ENCODE data around the gene LMAN1L.
A peak's percentile ranks its signal among the peaks of the same experiment; 100 is the strongest.

Gene LMAN1L

DNA sequence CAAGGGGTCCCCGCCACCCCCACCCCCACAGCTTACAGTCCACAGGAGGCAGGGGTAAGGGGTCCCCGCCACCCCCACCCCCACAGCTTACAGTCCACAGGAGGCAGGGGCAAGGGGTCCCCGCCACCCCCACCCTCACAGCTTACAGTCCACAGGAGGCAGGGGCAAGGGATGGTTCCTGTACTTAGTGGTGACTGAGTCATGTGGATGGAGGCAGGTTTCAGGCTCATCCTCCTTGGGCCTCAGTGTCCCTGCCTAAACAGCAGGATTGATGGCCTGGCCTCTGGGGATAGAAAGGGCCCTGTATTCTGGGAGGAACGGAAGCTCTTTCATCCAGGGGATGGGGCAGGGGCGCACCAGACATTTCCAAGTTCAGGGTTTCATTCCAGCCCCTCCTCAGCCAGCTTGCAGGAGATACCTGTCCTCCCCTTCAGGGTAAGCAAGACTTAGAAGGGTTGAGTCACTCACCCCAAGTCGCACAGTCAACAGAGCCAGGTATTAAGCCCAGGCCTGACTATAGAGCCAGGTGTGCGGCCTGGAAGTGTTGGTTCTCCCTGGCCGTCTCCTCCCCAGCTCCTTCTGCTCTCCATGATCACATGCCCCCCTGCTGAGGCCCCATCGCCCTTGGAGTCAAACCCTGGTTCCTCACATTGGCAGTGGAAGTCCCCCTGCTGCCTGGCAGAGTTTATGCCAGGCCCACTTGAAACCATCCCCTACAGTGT lies 18.2 kb upstream of the LMAN1L start:
- DNase-seq = no peak

DNA sequence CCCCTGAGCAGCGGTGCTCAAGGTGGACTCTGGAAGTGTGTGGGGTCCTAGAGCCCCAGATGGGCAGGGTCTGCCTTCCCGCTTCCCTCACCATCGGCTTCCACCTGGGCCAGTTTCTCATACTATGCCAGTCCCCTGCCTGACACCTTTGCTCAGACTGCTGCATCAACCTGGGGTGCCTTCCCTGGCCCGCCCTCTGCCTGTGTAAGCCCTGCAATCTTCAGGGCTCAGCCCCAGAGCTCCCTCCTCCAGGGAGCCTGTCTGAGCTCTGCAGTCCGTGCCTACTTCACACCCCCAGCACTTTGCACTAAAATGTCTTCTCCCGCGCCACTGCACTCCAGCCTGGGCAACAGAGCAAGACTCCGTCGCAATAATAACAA lies 17.7 kb upstream of the LMAN1L start:
- no peak for DNase-seq

DNA sequence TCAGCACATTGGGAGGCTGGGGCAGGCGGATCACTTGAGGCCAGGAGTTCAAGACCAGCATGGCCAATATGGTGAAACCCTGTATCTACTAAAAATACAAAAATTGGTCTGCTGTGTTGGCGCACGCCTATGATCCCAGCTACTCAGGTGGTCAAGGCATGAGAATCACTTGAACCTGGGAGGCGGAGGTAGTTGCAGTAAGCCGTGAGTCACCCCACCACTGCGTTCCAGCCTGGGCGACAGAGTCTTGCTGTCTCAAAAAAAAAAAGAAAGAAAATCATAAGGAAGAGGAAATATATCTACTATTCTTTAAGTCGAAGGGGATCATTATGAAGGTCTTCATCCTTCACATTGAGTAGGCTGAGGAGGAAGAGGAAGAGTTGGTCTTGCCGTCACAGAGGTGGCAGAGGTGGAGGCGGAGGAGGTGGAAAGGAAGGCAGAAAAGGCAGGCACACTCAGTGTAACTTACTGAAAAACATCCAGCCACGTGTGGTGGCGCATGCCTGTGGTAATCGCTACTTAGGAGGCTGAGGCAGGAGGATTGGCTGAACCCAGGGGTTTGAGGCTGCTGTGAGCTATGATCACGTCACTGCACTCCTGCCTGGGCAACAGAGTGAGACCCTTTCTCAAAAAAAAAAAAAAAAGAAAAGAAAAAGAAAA lies 16.5 kb upstream of the LMAN1L start:
- no peak for DNase-seq

DNA sequence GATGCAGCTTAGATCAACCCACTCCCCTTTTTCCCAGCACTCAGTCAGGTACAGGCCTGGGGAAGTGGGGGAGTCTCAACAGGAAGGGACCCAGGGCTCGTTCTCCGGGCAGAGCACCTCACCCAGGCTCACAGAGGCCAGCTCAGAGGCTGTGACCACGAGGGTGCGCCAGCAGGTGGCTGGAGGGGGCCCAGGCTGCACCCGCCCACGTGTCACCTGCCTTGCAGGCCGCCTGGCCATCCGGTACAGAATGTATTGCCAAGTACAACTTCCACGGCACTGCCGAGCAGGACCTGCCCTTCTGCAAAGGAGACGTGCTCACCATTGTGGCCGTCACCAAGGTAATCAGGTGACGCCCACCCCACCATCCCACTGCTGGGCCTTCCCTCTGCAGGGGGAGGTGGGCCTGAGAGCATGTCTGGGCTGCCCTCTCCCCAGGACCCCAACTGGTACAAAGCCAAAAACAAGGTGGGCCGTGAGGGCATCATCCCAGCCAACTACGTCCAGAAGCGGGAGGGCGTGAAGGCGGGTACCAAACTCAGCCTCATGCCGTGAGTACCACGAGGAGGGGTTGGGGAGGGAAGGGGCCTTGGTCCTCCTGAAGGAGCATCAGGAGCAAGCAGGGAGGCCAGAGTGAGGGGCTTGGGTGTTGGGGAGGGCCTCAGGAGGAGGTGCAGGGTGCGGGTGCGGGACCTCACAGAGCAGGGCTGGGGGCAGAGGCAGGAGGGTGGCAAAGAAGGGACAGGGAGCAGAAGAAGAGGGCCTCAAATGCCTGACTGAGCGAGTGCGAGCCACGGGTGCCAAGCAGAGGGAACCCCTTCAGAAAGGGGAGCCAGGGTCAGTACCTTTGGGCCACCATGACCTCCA lies 14.0 kb upstream of the LMAN1L start:
- no peak for DNase-seq

DNA sequence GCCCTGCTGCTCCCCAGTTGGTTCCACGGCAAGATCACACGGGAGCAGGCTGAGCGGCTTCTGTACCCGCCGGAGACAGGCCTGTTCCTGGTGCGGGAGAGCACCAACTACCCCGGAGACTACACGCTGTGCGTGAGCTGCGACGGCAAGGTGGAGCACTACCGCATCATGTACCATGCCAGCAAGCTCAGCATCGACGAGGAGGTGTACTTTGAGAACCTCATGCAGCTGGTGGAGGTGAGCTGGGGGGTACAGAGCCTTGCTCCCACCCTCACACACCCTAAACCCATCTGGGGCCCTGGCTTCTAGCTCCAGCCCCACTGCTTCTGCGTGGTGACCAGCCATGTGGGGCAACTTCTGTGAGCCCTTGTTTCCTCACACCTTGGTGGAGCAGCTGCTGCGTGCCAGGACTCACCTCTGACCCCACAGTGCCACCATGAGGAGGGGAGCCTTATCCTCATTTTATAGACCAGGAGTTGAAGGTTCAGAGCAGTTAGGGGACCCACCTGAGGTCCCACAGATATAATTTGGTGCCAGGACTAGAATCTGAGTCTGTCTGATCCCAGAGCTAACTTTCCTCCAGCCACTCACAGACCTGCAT lies 13.3 kb upstream of the LMAN1L start:
- no peak for DNase-seq

DNA sequence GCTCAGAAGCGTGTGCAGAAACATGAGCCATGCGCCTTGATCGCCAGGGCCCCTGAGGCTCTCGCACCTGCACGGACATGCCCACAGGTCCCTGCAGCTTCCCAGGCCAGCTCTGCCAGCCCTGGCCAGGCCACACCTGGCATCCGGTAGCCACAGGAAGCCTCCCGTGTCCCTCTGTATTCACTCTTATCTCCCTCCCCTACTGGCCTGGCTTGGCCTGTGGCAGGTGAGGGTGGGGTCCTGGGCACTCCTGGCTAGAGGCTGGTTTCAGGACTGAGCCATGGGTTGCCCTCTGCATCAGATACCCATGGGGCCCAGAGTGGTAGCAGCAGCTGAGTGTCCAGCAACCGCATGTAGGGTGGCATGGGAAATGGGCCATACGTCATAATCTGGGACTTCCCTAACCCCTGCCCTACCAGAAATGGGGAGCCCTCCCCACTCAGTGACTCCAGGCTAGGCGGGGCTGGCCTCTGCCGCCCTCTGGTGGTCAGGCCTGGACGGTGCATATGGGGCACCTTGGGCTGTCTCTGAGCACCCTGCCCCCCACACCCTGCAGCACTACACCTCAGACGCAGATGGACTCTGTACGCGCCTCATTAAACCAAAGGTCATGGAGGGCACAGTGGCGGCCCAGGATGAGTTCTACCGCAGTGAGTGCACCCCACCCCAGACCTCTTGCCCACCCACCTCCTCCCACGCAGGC lies 12.6 kb upstream of the LMAN1L start:
- peak; percentile 69 for DNase-seq

DNA sequence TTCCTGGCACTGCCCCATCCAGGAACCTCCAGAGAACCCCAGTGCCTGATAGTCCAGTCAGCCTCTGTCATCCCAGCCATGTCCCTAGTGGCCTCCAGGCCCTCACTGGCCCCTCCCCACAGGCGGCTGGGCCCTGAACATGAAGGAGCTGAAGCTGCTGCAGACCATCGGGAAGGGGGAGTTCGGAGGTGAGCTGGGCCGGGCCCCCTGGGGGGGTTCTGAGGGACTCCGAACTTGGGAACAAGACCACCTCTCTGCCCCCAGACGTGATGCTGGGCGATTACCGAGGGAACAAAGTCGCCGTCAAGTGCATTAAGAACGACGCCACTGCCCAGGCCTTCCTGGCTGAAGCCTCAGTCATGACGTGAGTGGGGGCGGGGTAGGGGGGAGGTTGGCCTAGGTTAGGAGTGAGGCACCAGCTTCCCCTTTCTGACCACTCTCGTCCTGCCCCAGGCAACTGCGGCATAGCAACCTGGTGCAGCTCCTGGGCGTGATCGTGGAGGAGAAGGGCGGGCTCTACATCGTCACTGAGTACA lies 12.0 kb upstream of the LMAN1L start:
- DNase-seq = no peak

DNA sequence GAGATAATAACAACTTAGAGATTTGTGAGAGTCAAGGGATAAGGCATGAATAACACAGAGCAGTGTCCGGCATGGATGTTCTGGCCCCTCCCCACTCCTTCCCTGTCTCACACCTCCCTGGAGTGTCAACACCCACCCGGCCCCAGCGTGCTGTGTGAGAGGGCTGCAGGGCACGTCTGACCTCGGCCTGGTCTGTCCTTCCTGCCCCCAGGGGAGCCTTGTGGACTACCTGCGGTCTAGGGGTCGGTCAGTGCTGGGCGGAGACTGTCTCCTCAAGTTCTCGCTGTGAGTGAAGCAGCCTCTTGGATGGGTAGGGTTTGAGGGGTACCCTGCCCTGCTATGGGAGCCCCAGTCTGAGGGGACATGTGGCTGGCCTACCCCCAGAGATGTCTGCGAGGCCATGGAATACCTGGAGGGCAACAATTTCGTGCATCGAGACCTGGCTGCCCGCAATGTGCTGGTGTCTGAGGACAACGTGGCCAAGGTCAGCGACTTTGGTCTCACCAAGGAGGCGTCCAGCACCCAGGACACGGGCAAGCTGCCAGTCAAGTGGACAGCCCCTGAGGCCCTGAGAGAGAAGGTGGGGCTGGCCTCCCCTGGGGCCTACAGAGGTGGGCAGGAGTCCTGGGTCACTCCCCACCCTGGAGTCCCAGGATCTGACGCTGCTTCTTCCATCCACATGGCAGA lies 11.2 kb upstream of the LMAN1L start:
- DNase-seq = no peak

DNA sequence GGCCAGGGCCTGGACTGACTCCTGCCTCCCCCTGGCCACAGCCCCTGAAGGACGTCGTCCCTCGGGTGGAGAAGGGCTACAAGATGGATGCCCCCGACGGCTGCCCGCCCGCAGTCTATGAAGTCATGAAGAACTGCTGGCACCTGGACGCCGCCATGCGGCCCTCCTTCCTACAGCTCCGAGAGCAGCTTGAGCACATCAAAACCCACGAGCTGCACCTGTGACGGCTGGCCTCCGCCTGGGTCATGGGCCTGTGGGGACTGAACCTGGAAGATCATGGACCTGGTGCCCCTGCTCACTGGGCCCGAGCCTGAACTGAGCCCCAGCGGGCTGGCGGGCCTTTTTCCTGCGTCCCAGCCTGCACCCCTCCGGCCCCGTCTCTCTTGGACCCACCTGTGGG lies 10.3 kb upstream of the LMAN1L start:
- no peak for DNase-seq

DNA sequence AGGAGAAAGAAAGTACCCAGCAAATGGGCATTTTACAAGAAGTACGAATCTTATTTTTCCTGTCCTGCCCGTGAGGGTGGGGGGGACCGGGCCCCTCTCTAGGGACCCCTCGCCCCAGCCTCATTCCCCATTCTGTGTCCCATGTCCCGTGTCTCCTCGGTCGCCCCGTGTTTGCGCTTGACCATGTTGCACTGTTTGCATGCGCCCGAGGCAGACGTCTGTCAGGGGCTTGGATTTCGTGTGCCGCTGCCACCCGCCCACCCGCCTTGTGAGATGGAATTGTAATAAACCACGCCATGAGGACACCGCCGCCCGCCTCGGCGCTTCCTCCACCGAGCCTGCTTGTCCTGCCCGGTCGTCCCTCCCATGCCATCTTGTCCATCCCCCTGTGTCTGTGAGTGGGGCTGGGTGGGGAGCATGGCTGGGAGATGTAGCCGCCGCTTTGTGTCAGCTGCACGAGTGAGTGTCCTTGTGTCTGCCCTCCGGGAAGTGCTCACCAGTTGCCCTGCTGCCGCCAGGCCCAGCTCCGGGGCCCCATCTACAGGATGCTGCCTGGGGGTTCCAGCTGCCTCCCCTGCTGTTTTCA lies 9.7 kb upstream of the LMAN1L start:
- DNase-seq = no peak

DNA sequence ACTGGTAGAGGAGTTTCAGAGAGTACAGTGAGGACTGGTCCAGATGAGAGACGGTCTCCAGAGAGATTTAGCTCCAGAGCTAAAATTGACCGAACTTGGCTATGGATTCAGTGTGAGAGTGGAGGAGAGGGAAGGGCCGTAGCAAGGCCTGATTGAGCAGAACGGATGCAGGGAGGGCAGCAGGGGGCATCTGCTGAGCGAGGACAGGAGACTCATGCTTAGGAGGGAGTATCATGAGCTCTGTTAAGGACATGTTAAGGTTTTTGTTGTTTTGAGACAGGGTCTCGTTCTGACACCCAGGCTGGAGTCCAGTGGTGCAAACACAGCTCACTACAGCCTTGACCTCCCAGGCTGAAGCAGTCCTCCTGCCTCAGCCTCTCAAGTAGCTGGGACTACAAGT lies 7.7 kb upstream of the LMAN1L start:
- no peak for DNase-seq

DNA sequence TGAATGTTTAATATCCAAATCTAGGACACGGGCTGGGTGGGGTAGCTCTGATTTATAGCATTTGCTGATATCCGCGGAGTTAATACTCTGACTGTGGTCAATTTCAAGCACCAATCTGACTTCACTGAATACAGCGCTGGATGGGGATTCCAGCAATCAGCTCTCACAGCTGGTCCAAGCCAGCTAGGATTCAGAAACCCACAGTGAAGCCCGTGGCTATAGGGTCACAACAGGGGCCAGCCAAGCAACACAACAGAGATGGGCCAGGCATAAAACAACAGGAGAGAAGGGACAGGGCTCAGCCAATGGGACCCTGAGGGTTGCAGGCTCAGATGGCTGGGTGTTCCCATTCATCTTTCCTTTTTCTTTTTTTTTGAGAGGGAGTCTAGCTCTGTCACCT lies 5.4 kb upstream of the LMAN1L start:
- no peak for DNase-seq

DNA sequence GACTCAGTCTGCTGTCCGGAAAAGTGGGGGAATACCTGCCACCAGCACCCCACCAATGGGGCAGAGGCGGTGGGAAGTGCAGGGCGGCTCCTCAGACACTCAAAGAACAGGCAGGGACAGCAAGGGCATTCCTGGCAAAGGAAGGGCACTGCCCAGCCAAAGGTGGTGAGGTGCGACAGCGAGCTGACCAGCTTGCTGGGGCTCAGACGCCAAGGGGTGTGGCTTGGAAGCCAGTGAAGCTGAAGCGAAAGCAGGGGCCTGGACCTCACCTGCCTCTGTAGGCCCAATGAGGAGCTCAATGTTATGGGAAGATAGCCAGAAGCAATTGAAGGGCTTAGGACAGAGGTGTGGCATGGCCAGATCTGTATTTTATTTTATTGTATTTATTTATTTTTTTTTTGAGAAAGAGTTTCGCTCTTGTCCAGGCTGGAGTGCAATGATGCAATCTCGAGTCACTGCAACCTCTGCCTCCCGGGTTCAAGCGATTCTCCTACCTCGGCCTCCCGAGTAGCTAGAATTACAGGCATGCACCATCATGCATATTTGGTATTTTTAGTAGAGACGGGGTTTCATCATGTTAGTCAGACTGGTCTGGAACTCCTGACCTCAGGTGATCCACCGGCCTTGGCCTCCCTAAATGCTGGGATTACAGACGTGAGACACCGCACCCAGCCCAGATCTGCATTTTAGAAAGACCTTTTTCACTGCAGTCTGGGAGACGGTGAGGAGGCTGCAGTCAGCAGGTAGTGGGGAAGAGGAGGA lies 4.4 kb upstream of the LMAN1L start:
- no peak for DNase-seq

DNA sequence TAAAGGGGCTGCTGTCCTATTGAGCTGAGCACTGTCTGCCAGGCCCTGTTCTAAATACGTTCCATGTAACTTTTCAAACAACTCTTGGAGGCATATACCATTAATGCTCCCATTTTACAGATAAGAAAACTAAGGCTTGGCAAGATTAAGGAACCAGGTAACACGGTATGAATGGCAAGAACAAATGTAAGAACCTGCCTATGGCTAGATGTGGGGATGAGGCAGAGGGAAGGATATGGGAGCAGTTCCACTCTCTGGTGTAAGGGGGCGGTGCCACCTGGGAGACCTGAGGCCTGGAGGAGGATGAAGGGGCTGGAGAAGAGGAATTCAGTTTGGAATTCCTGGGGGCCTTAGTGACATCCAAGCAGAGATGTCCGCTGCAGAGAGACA lies 3.8 kb upstream of the LMAN1L start:
- DNase-seq = no peak

DNA sequence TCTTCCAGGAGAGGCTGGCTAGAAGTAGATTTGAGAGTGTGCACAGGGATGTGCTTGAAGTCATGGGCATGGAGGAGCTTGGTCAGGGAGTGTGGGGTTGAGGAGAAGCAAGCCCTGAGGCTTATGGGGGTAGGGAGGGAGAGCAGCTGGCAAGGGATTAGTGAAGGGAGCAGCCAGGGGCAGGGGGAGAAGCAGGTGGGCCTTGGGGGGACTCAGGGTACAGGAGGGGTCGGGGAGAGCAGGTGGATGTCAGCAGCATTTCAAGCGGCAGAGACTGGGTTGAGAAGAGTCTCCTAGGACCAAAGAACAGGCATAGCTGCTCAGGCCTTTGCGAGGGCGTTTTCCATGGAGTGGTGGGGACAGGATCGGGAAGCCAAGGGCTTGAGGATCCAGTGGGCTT lies 3.4 kb upstream of the LMAN1L start:
- DNase-seq = no peak

DNA sequence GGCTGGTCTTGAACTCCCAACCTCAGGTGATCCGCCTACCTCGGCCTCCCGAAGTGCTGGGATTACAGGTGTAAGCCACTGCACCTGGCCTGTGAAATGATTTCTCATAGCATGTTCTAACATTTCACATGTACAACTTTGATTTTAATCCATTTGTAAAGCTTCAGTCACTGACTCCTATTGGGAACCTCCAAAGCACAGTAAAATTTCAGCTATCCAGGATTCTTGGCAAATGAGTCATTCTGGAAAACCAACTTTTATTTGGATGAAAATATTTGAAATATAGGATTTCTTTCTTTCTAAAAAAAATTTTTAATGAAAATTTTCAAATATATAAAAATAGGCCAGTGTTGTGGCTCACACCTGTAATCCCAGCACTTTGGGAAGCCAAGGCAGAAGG lies 2.7 kb upstream of the LMAN1L start:
- no peak for DNase-seq

DNA sequence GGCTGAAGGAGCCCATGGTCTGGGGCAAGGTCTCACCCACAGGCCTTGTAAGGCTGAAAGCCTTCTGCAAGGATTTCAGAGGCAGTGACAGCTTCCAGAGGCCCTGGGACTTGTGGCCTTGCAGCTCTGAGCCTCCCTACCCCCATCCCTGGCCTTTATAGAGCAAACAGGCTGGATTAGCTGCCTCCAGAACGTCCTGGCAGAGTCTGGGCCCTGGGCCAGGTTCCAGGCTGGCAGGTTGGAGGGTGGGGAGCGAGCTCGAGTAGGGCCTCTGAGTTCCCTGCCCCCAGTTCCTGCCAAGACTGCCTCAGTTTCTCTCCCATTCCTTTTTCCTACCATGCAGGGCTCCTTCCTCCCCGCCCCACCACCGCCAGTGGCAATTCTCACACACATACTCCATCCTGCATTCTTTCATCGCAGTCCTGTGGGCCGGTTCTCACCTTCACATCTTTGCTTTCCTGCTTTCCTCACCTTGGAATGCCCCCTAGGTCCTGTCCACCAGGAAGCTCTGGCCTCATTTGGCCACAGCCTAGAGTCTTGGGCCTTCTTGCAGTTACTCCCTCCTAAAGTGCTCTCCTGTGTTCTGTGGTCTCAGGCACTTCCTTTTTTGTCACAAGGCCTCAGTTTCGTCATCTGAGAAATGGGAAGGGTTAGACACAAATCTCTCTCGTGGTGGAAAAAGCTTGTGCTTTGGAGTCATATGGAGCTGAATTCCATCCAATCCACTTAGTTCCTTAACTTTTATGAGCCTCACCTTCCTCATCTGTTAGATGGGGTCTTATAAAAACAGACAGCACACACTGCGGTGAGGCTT lies 2.7 kb downstream of the LMAN1L start:
- DNase-seq = no peak

DNA sequence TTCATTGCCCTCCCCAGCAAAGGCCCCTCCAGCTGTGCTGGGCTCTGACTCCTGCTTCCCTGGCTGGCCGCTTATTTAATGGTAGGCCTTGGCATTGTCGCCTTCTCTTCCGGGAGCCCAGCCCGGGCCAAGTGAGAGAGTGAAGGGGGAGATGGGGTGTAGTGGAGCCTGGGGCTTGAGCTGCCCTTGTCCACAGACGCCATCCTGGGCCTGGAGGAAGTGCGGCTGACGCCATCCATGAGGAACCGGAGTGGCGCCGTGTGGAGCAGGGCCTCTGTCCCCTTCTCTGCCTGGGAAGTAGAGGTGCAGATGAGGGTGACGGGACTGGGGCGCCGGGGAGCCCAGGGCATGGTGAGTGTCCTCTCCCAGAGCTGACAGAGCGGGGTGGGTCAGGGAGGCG lies 3.3 kb downstream of the LMAN1L start:
- no peak for DNase-seq

DNA sequence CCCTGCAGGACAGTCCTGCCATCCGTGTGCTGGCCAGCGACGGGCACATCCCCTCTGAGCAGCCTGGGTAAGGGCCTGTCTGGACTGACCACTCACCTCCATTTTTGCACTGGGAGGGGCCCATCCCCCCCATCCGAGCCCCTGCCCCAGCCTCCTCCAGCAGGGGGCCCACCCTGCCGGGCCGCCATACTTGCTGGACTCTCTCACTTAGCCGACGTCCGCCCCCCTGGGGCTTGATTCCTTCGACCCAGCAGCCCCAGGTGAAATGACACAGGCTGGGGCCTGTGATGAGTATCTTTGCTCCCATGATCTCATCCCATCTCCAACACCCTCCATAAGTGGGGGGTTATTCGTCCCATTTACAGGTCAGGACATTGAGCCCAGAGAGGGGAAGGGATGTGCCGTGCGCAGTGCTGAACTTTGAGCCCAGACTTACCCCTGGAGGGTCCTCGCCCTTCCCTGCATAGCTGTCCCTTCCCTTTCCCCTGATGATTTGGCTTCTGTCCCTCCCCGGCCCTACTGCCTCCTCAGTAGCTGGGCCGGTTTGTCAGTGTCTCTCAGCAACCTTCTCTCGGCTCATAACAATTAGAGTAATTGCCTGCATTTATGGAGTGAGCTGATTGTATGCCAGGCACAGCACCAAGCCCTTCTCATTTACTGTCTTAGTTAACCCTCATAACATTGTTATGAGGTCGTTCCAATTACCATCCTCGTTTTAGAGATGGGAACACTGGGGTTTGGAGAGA lies 4.2 kb downstream of the LMAN1L start:
- no peak for DNase-seq

Measured in T1000 (cell line).